HG03460 (cell line): ENCODE data around the gene KITLG.
"Not testable (repeated sequence)": the region's sequence is repeated elsewhere in the genome, so short reads cannot be mapped to it uniquely, and the experiment has no call there.

Experiments used
- ATAC-seq: cut with Tn5 transposase; IDR thresholded peaks from one replicate; pipeline ENCODE4 v1.9.1; 2021; ENCODE audit not compliant: unreplicated experiment

KITLG gene

GRCh38 chr12:88496891-88497371 is 83.3 kb downstream of the KITLG start:
- no peak for ATAC-seq

DNA sequence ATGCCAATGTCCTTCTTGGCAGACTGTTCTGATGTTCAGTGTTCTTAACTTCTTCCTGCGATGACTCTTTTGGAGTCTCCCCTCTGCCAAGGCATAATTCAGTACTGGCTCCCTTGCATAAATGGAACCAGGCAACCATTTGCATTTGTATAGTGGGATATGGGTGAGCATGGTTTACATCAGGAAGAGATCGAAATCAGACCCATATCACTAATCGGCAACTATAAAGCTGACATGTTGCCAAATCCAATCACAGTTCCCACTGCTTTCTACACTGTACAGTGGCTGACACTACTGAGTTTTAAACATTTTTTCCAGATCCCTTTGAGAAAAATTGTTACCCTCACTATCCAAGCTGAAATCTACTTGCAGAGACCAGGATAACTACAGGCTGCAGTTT is 83.8 kb downstream of the KITLG start:
- ATAC-seq = no peak

GRCh38 chr12:88495031-88495430 is 85.2 kb downstream of the KITLG start:
- no peak for ATAC-seq

GRCh38 chr12:88494520-88494919 is 85.8 kb downstream of the KITLG start:
- no peak for ATAC-seq

DNA sequence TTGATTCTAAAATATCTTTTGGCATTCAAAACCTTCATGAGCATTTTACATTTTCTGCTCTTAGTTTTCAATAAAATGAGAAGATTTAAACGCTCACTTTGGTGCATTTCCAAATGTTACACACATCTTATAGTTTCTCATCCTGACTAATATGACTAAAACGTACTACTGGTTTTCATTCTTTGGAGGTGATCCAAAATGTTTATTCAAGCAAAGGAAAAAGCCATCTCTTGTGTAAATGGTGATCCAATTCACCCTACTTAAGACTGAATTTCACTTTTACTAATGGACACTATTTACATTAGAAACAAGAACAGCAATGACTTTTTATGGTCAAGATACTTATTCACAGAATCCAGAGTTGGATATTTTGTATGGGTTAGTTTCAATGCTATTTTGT is 86.6 kb downstream of the KITLG start:
- no peak for ATAC-seq

GRCh38 chr12:88490425-88490824 is 89.8 kb downstream of the KITLG start:
- ATAC-seq = no peak

- ATAC-seq = no peak
These were observed 107.5 kb downstream of the KITLG start for GRCh38 chr12:88472775-88473174.

- ATAC-seq = no peak
These were observed 108.0 kb downstream of the KITLG start for GRCh38 chr12:88472248-88472647.

- no peak for ATAC-seq
These were observed 108.8 kb downstream of the KITLG start for GRCh38 chr12:88471331-88472045.

GRCh38 chr12:88469154-88469553 is 111.1 kb downstream of the KITLG start:
- no peak for ATAC-seq

- ATAC-seq = no peak
These were observed 111.7 kb downstream of the KITLG start for GRCh38 chr12:88468581-88468980.

DNA sequence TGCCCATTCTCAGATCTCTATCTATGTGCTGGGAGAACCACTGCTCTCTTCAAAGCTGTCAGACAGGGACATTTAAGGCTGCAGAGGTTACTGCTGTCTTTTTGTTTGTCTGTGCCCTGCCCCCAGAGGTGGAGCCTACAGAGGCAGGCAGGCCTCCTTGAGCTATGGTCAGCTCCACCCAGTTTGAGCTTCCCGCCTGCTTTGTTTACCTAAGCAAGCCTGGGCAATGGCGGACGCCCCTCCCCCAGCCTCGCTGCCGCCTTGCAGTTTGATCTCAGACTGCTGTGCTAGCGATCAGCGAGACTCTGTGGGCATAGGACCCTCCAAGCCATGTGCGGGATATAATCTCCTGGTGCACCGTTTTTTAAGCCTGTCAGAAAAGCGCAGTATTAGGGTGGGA is 113.6 kb downstream of the KITLG start:
- ATAC-seq = not testable (repeated sequence)

DNA sequence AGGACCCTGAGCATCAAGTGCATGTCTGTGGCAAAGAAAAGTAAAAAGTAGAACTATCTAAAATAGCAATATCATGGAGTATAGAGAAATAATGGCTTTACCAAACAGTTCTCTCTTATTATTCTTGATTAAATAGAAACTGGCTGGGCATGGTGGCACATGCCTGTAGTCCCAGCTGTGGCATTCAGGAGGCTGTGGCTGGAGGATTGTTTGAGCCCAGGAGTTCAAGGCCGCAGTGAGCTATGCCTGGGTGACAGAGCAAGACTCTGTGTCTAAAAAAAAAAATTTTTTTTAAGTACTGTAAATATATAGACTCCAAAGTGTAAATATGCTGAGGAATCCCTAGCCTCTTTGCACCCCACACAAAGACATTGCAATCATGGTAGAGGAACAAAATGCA is 121.9 kb downstream of the KITLG start:
- ATAC-seq = no peak

DNA sequence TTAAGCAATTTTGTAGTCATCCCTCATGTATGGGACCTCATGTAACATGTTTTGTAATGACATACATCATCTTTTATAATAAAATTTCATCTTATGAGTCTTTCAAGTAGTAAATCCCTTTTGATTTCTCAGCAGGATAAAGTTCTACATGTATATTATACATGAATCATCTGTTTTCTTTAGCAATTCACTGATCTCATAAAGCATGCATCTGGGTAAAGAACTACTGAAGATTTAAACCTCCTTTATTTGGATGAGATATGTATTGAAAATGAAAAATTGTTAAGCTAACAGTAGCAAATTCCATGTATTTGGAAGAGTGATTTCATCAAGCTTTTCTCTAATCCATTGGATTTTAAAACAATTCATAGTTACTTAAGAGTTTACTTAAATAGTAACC is 126.9 kb downstream of the KITLG start:
- ATAC-seq = no peak

DNA sequence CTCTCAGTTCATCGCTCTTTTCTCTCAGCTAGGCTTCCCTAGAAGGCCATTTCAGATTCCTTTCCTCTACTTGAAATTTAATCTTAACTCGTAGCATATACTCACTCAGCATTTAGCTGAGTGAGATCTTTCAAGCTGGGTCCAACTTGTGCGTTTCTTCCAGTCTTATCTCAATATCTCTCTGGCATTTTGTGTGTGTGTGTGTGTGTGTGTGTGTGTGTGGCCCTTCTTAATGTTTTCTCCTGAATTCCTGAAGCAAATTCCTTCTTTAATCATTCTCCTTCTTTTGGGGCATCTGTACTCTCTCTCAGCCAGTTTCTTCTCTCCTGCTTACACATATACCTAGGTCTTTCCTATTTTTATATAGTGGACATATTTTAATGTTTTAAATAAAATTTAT is 129.1 kb downstream of the KITLG start:
- ATAC-seq = no peak

DNA sequence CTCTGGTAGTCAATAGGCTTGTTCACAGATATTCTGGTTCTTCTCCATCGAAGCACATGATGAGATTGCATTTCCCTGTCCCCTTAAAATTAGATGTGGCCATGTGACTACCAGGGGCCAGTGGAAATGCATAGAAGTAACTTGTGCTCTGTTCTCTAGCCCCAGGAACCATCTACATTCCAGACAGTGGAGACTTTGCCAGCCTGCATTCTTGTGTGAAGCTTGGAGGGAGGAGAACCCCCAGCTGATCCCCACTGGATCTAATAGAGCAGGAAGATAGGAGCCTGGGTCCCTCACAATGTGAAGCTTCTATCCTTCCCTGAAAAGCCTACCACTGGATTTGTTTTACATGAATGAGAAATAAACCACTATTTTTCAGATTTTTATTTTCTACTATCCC is 130.1 kb downstream of the KITLG start:
- ATAC-seq = no peak

DNA sequence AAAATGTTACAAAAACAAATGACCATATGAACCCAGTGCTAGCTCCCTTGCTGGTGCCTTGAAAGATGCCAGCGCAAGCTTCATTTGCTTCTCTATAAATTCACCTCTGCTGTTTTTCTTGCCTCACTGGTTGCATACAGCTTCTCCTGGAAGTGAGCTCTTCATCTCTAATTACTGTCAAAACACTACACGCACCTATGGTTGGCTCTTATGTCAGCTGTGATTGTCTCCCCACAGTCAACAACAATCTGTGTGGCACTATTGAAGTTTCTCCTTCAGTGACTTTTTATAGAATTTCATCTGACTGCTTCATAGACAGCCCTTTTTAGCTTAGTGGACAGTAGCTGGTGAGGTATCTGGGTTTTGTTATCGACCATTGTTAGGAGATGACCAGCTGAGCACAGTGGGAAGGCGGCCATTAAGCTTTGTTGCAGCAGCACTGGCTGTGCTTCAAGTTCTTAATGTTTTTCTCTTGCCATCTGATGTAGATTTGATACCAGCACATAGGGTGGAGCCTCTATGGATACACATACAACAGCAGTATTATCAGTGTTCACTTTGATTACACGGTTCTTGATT is 131.8 kb downstream of the KITLG start:
- ATAC-seq = no peak

- ATAC-seq = no peak
These were observed 134.4 kb downstream of the KITLG start for GRCh38 chr12:88445705-88446394.

DNA sequence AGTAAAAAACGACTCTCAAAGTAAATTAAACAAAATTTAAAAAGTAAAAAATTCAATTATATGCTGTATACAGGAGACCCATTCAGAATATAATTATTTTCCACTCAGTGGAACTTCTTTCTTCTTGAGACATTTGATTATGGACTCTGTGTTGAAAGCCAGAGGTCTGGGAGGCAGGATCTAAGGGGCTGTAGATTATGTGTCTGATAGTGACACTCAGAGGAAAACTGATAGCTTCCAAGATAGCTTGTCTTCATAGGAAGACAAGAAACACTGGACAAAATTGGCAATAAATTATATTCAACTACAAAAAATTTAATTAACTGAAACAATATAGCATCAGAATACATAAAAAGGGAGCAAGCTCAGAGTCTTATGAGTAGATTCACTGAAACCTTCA is 135.8 kb downstream of the KITLG start:
- ATAC-seq = no peak
